HT1080 (cell line): ENCODE data around the gene SEMA3G. TPM values are rescaled to one million over a fixed set of nuclear protein-coding genes. Genes with fewer than 3 reads are reported as not detected.

ENCODE experiments used
- DNase-seq: peaks from one replicate; pipeline ENCODE4 v3.0.0-alpha.2; 2015; ENCODE audit warnings: low read depth
- total RNA-seq: library from RNA; depleted of rRNA; stranded (reverse); fragments of >200 nt; shearing (Covaris generic); gene quantifications from 2 replicates; pipeline ENCODE4 v1.2.3, GENCODE V29; 2014

The SEMA3G gene
- total RNA-seq, 1 experiment from 2014 or later = 0.53 TPM

- DNase-seq = no peak
Measured at GRCh38 chr3:52422669-52423068, 22.2 kb downstream of the SEMA3G start.

- DNase-seq = no peak
Measured at GRCh38 chr3:52420388-52420787, 24.5 kb downstream of the SEMA3G start.

- DNase-seq = no peak
Measured at GRCh38 chr3:52415800-52416199, 29.1 kb downstream of the SEMA3G start.

- DNase-seq = no peak
Measured at GRCh38 chr3:52408466-52408865, 36.4 kb downstream of the SEMA3G start.

GRCh38 chr3:52407779-52408178, 37.1 kb downstream of the SEMA3G start:
- DNase-seq = no peak

- no peak for DNase-seq
Measured at GRCh38 chr3:52406791-52407510, 38.0 kb downstream of the SEMA3G start.

- DNase-seq = no peak
Measured at GRCh38 chr3:52406231-52406661, 38.7 kb downstream of the SEMA3G start.

- no peak for DNase-seq
Measured at GRCh38 chr3:52405601-52406110, 39.2 kb downstream of the SEMA3G start.

- DNase-seq = no peak
Measured at GRCh38 chr3:52405066-52405465, 39.8 kb downstream of the SEMA3G start.

GRCh38 chr3:52404391-52404790, 40.5 kb downstream of the SEMA3G start:
- no peak for DNase-seq

- DNase-seq = no peak
Measured at GRCh38 chr3:52403955-52404354, 40.9 kb downstream of the SEMA3G start.

- no peak for DNase-seq
Measured at GRCh38 chr3:52403271-52403841, 41.5 kb downstream of the SEMA3G start.

GRCh38 chr3:52402706-52403270, 42.1 kb downstream of the SEMA3G start:
- DNase-seq = no peak

- no peak for DNase-seq
Measured at GRCh38 chr3:52402101-52402521, 42.8 kb downstream of the SEMA3G start.

- DNase-seq = no peak
Measured at GRCh38 chr3:52401551-52401950, 43.4 kb downstream of the SEMA3G start.

- no peak for DNase-seq
Measured at GRCh38 chr3:52401021-52401420, 43.9 kb downstream of the SEMA3G start.

- DNase-seq = no peak
Measured at GRCh38 chr3:52400275-52400793, 44.6 kb downstream of the SEMA3G start.

GRCh38 chr3:52399593-52399992, 45.3 kb downstream of the SEMA3G start:
- DNase-seq = no peak

- DNase-seq = no peak
Measured at GRCh38 chr3:52399131-52399530, 45.8 kb downstream of the SEMA3G start.

GRCh38 chr3:52398670-52399081, 46.2 kb downstream of the SEMA3G start:
- no peak for DNase-seq

GRCh38 chr3:52397676-52398399, 47.1 kb downstream of the SEMA3G start:
- no peak for DNase-seq
